NCI-H1105 treated with DMSO at 0.1 percent for 48 hours (cell line): Measurements from ENCODE around the gene P4HA2.
"Not testable (repeated sequence)": the region's sequence is repeated elsewhere in the genome, so short reads cannot be mapped to it uniquely, and the experiment has no call there.

Experiments used
- DNase-seq: peaks from one replicate; lab custom pipeline; 2025; lab: John Stamatoyannopoulos, UW

Gene P4HA2

GRCh38 chr5:132199116-132199680 is 28.5 kb downstream of the P4HA2 start:
- no peak for DNase-seq

DNA sequence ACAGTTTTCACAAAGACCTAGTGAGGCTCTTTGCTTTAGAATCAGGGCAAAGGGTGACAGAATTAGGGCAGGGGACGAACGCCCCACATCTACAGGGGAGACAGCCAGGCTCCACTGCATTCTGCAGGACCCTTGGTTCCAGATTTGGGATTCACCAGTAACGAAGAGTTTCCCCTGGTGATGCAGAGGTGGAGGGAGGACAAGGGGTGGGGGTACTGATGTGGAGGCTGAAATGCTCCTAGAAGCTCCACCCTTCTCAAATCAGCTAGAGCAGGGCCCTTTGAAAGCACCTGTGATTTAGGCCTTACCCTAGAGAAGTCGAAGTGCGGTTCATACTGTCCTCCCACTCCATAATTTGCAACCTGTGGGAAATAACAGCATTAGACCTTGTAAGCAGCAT is 29.1 kb downstream of the P4HA2 start:
- no peak for DNase-seq

- no peak for DNase-seq
Observed at GRCh38 chr5:132195727-132196126, 31.9 kb downstream of the P4HA2 start.

- no peak for DNase-seq
Observed at GRCh38 chr5:132193165-132193694, 34.4 kb downstream of the P4HA2 start.

GRCh38 chr5:132190161-132190817 is 37.4 kb downstream of the P4HA2 start:
- peak; percentile 60 for DNase-seq

GRCh38 chr5:132184588-132184987 is 43.1 kb downstream of the P4HA2 start:
- no peak for DNase-seq

DNA sequence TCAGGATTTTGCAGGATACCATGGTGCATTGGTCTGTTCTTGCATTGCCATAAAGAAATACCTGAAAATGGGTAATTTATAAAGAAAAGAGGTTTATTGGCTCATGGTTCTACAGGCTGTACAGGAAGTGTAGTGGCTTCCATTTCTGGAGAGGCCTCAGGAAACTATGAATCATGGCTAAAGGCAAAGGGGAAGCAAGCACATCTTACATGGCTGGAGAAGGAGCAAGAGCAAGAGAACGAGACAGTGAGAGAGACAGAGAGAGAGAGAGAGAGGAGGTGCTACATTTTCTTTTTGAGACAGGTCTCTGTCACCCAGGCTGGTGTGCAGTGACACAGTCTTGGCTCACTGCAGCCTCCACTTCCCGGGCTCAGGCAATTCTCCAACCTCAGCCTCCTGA is 43.9 kb downstream of the P4HA2 start:
- no peak for DNase-seq

GRCh38 chr5:132182359-132183040 is 45.2 kb downstream of the P4HA2 start:
- no peak for DNase-seq

DNA sequence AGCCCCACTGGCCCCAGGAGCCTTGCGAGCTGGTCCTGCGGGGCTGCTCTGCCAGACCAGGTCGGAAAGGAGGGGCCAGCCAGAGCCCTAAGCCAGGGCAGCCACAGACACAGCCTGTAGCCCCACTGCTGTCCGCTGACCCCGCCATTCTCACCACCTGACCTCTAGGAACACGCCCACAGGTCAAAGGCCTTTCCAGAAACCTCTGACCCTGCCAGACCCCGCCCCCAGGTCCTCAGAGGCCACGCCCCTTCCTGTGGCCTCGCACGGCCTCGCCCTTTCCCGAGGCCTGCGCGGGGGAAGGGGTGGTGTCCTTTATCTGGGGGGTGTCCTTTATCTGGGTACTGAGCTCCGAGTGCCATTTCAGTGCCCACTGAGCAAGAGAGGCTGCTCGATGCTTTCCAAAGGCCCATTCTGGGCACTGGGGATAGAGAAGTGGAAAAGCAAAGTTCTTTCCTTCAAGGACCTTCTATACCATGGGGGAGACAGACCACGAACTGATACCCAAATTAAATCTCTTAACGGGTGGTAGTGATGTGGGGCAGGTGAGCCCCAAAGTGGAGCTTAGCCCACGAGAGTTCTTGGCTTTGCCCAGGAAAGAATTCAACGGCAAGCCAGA is 46.5 kb downstream of the P4HA2 start:
- DNase-seq, result no peak

DNA sequence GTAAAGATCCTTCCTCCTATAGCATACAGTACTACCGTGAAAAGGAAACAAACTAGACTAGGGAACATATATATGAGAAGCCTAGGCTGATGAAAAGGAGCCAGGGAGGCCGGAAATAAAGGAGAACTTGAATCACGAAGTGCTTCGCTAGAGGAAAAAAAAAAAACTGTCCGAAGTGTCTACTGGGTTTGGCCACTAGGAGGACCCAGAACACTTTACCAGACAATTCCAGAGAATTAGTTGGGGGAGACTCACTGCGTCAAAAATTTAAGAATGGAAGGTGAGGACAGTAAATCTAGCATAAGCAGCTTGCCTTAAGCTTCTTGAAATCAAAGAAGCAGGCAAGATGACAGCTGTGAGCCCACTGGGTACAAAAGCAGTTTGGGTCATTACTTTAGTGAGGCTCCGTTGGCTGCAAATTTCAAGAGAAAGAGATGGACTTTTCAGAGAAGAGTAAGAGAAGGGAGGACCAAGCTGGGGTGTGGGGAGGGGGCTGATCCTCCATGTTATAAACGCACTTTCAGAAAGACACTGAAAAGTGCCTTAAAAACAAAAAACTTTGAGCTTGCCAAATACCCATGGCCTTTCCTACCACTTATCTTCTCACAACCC is 47.4 kb downstream of the P4HA2 start:
- no peak for DNase-seq

- no peak for DNase-seq
Observed at GRCh38 chr5:132179405-132179804, 48.2 kb downstream of the P4HA2 start.

DNA sequence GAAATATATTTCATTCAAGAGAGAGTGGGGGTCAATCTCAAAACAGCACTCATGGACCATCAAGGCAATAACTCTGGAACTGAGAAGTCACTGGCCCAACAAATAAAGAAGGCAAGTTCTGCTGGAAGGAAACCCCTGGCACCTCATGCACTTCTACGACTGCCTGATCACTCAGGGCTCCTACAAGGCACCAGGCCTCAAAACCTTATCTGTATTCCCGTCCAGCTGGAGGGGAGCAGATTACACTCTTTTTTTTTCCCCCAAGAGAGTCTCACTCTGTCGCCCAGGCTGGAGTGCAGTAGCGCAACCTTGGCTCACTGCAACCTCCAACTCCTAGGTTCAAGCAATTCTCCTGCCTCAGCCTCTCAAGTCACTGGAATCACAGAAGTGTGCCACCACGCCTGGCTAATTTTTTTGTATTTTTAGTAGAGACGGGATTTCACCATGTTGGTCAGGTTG is 49.9 kb downstream of the P4HA2 start:
- no peak for DNase-seq

DNA sequence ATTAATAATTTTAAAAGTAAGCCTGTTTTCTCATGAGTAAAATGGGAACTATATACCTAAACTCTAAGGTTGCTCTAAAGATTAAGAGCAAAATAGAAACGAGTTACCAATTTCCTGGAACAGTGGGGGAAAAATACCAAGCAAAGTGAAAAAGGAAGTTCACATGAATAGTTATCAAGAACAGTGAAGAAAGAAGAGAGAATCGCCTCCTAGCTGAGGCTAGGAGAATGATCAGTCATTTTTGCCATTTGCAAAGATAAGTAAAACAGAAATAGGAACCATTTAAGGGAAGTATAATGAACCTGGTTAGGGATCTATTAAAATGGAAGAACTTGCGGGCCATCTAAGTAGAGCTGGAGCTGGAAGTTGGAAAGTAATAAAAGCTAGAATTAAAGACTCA is 50.7 kb downstream of the P4HA2 start:
- no peak for DNase-seq

- DNase-seq, result no peak
Observed at GRCh38 chr5:132176521-132176945, 51.1 kb downstream of the P4HA2 start.

GRCh38 chr5:132162945-132163344 is 64.7 kb downstream of the P4HA2 start:
- no peak for DNase-seq

DNA sequence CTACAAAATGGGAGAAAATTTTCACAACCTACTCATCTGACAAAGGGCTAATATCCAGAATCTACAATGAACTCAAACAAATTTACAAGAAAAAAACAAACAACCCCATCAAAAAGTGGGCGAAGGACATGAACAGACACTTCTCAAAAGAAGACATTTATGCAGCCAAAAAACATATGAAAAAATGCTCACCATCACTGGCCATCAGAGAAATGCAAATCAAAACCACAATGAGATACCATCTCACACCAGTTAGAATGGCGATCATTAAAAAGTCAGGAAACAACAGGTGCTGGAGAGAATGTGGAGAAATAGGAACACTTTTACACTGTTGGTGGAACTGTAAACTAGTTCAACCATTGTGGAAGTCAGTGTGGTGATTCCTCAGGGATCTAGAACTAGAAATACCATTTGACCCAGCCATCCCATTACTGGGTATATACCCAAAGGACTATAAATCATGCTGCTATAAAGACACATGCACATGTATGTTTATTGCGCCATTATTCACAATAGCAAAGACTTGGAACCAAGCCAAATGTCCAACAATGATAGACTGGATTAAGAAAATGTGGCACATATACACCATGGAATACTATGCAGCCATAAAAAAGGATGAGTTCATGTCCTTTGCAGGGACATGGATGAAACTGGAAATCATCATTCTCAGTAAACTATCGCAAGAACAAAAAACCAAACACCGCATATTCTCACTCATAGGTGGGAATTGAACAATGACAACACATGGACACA is 65.9 kb downstream of the P4HA2 start:
- DNase-seq, result not testable (repeated sequence)

GRCh38 chr5:132156413-132156812 is 71.2 kb downstream of the P4HA2 start:
- no peak for DNase-seq

DNA sequence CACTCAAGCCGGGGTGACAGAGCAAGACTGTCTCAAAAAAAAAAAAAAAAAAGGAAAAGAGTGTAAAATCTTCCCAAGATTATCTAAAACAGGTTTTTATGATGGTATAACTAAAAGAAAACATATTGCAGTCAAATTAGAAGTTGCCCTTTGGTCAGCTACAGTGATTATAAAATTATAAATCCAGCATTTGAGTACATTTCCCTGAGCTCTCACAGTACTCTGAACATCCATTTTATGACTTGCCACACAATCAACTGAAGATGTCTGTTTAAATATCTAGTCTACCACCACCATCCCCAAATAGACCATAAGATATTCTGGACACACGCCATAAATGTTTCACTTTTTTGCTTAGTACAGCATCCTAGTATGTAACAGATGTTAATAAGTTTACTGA is 77.1 kb downstream of the P4HA2 start:
- DNase-seq, result no peak

GRCh38 chr5:132147663-132148062 is 80.0 kb downstream of the P4HA2 start:
- DNase-seq, result no peak

- not testable (repeated sequence) for DNase-seq
Observed at GRCh38 chr5:132145326-132145725, 82.3 kb downstream of the P4HA2 start.

DNA sequence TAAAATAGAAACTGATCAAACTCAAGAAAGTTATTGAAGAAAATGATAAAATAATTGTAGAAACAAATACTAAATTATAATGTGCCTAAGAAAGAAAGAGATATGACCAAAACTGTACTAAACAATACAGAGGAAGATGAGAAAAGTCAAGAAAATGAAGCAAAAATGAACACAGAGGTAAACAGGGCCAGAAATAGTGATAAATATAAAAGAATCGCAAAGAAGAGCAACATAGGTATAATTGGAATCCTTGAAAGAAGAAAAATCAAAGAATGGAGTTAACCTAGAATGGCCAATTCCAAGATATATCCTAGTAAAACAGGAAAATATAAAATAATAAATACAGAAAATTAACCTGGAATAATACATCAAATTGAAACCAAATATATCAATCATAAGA is 84.5 kb downstream of the P4HA2 start:
- no peak for DNase-seq

DNA sequence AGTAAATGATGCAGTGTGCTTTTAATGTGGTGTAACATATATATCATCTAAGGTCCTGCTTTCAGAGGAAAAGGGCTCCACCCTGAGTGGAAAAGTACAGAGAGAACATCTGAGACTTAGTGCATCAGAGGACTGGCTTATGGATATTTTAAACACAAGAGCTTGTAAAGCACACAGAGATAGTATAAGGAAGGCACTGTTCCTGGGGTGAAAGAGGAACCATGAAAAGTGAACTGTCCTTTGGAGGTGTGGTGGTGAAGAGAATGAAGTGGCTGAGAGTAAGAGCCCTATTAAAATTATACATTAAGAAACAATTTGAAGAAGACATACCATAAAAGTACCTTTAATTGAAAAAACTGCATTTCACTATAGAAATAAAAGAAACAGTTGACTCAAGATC is 85.2 kb downstream of the P4HA2 start:
- no peak for DNase-seq
